Mammary epithelial cell (primary cell): ENCODE results near the gene CCDC27.

Experiments
- CTCF ChIP-seq, 2 donors: IDR thresholded peaks in 1 of 2; conservative IDR thresholded peaks in 1 of 2; 2 replicates each; pipeline ENCODE4 v1.5.1; 2011 to 2012; ENCODE audit warnings: inconsistent platforms in 2 of 2, low read length in 2 of 2, mild to moderate bottlenecking in 2 of 2, control low read depth in 1 of 2, low read depth in 1 of 2; ENCODE audit not compliant: insufficient read depth in 1 of 2; ENCODE audit errors: extremely low read depth in 1 of 2
- EZH2 ChIP-seq: IDR thresholded peaks from 2 replicates; pipeline ENCODE4 v1.6.1; 2012; ENCODE audit warnings: low read length, inconsistent platforms, borderline replicate concordance

DNA sequence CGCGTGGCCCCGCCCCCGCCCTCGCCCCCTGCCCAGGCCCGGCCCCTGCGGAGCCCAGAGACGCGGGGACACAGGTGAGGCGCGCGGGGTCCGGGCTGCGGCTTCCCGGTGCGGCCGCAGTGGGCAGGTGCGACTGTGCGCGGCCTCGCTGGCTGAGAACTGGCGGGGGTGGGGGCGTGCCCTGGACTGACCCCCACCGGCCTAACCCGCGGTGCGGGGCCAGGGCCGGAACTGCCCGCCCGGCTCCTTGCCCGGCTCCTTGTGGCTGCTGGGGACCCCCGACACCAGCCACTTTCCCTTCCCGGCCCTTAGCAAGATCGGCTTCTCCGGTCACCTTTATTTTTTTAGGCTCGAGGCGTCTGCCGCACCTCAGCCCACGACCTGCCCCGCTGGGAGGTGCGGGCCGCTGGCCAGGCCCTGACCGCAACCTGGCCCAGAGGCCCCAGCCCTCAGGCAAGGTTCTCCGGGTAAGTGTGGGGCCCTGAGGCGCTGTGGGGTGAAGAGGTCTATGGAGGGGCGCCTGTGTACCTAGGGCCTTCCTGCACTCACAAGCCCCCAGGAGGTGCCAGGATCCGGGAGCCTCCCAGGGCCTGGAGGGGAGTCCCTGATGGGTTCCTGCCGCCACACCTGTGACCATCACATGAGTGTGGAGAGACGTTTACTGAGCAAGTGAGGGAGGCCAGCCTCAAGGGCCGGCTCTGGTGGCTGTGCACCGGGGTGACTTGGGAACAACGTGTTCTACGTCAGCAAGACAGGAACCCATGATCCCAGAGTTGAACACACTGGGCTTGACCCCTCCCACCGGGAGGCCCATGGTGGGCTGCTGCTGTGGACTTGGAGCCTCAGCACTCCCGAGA is 20.7 kb downstream of the CCDC27 start, which contains the start of gene SMIM1:
- TF ChIP-seq CTCF (conservative IDR thresholded peaks at IDR 0.05 in 1 of 2, IDR thresholded peaks at IDR 0.05 in 1 of 2; ENCODE audit: extremely low read depth in 1 of 2, insufficient read depth in 1 of 2, low read depth in 1 of 2, low read length in 2 of 2): no peak
- no peak for TF ChIP-seq EZH2
